Large intestine (tissue), 3 donors: Measurements from ENCODE around the gene EEFSEC. TPM values are rescaled to one million over a fixed set of nuclear protein-coding genes. Genes with fewer than 3 reads are reported as not detected.

Experiments
- DNase-seq, 2 donors: peaks; one replicate each; pipeline versions ENCODE4 v3.0.0 to v3.0.0-alpha.2; 2013
- H3K27ac ChIP-seq: one replicate; pipeline ENCODE4 v1.5.1; 2013; ENCODE audit warnings: low read length
- H3K27me3 ChIP-seq: 2 replicates; pipeline ENCODE4 v1.6.1; 2013; ENCODE audit warnings: low read length; ENCODE audit not compliant: control insufficient read depth, insufficient read depth
- H3K36me3 ChIP-seq: 2 replicates; pipeline ENCODE4 v1.6.1; 2013; ENCODE audit warnings: low read length; ENCODE audit not compliant: control insufficient read depth, insufficient read depth
- H3K4me1 ChIP-seq: one replicate; pipeline ENCODE4 v1.6.1; 2013; ENCODE audit warnings: low read length; ENCODE audit not compliant: control insufficient read depth, insufficient read depth
- H3K4me3 ChIP-seq: one replicate; pipeline ENCODE4 v1.5.1; 2013; ENCODE audit warnings: low read length
- H3K9me3 ChIP-seq: one replicate; pipeline ENCODE4 v1.6.1; 2013; ENCODE audit warnings: mild to moderate bottlenecking, low read depth, low read length, moderate library complexity; ENCODE audit not compliant: control insufficient read depth
- WGBS: methylation state at CpG from one replicate; pipeline ENCODE4 v1.1.5; 2013; ENCODE audit warnings: low lambda C conversion rate; ENCODE audit not compliant: insufficient coverage; 5-methylcytosine and 5-hydroxymethylcytosine counted together
- polyA plus RNA-seq: library from polyadenylated mRNA; unstranded; fragments of 120-200 nt; gene quantifications from one replicate; pipeline ENCODE4 v1.2.1, GENCODE V29; 2013

The EEFSEC gene
- polyA plus RNA-seq, 1 donor: 23.9 TPM

DNA sequence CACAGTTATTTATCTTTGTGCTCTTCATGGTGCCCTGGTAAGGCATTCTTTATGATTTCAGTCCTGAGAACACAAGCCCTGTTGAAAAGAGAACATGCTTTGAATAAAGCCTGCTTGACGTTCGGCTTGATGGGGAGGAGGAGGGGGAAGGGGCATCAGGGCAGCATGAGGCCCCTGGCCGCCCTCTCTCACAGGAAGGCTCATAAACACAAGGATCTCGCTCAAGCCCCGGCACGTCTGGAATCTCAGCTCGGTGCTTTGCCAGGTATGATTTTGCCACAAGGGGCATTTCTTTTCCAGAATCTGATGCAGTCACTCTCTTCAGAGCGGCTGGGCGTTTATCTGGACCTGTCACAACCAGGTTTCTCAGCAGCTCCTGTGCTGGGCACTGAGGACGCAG is 184.0 kb downstream of the EEFSEC start:
- Histone ChIP-seq H3K9me3 (no peaks in the 10 kb centered on the region), H3K4me3 (no peak overlapping the region), H3K27ac (no peak overlapping the region), H3K36me3 (peaks cover 15% of the 10 kb centered on the region), H3K4me1 (peaks cover 6% of the 10 kb centered on the region), H3K27me3 (no peaks in the 10 kb centered on the region)
- DNase-seq: no peak
- WGBS: 90% methylated on average over 2 of the region's 10 CpGs

DNA sequence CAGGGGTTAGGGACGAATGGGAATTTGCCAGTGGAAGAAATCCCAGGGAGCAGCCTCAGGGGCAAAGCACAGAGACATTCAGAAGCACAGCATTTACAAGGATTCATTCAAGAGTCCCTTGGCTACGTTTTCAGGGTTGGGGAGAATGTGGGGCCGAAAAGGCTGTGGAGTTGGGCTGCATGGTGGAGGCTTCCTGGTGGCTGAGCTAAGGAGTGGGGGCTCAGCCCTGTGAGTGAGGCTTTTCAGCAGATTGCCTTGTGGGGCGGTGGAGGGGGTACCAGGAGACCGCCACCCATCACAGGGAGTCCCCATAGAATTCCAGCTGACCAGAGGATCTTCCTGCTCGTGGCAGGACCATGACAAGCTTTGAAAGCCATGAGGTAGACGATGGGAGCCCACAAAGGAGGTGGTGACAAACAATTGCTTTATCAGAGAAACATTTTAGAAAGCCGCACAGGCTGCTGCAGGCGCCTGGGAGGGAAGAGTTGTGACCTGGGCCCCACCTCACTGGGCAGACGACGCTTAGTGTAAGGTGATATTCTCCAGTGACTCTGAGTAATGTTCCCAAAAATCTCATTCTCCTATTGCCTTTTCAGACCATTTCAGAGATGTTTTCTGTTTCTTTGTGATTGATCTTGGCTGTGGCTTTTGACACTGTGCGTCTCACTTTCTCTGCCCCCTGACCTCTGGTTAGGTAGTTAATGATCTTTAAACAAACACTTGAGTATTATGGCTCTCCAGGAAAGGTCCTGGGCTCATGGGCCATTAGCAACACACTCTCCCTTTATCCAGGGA is 185.5 kb downstream of the EEFSEC start:
- peaks cover 14% of the 10 kb centered on the region for H3K4me1 ChIP-seq
- no peaks in the 10 kb centered on the region for H3K27me3 ChIP-seq
- no peaks in the 10 kb centered on the region for H3K9me3 ChIP-seq
- H3K36me3 ChIP-seq: peaks cover 16% of the 10 kb centered on the region
- H3K27ac ChIP-seq: no peak overlapping the region
- H3K4me3 ChIP-seq: no peak overlapping the region
- DNase-seq: no peak
- WGBS: no CpG with 5 or more reads among the region's 12 CpGs

DNA sequence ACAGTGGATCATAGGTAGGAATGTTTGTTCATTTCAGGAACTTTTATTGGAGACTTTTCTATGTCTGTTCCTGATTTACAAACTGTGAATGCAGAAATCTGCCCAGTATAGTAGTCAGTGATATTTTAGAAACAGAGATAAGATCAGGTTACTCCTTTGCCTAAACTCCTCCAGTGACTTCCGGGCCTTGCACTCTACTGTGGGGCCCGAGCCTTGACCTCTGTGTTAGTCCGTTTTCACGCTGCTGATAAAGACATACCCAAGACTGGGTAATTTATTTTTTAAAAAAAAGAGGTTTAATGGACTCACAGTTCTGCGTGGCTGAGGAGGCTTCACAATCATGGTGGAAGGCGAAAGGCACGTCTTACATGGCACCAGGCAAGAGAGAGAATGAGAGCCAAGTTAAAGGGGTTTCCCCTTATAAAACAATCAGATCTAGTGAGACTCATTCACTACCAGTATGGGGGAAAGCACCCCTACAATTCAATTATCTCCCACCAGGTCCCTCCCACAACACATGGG is 186.3 kb downstream of the EEFSEC start:
- WGBS: no CpG with 5 or more reads among the region's 7 CpGs
- DNase-seq: no peak
- Histone ChIP-seq H3K4me3 (no peak overlapping the region), H3K36me3 (peaks cover 16% of the 10 kb centered on the region), H3K27ac (no peak overlapping the region), H3K9me3 (no peaks in the 10 kb centered on the region), H3K4me1 (peaks cover 23% of the 10 kb centered on the region), H3K27me3 (no peaks in the 10 kb centered on the region)

- Histone ChIP-seq H3K4me1 (peaks cover 30% of the 10 kb centered on the region), H3K27ac (no peak overlapping the region), H3K4me3 (no peak overlapping the region), H3K9me3 (no peaks in the 10 kb centered on the region), H3K27me3 (no peaks in the 10 kb centered on the region), H3K36me3 (peaks cover 16% of the 10 kb centered on the region)
- no peak for DNase-seq
- no CpG with 5 or more reads among the region's 2 CpGs for WGBS
Measured at GRCh38 chr3:128340198-128340903, 187.1 kb downstream of the EEFSEC start.

GRCh38 chr3:128340904-128341555 is 187.7 kb downstream of the EEFSEC start:
- Histone ChIP-seq H3K36me3 (peaks cover 16% of the 10 kb centered on the region), H3K27me3 (no peaks in the 10 kb centered on the region), H3K27ac (no peak overlapping the region), H3K4me1 (peaks cover 32% of the 10 kb centered on the region), H3K9me3 (no peaks in the 10 kb centered on the region), H3K4me3 (no peak overlapping the region)
- WGBS: no CpG with 5 or more reads among the region's 13 CpGs
- no peak for DNase-seq

- H3K4me3 ChIP-seq: no peak overlapping the region
- H3K27me3 ChIP-seq: no peaks in the 10 kb centered on the region
- no CpG with 5 or more reads among the region's 12 CpGs for WGBS
- H3K36me3 ChIP-seq: peaks cover 16% of the 10 kb centered on the region
- DNase-seq: no peak
- no peak overlapping the region for H3K27ac ChIP-seq
- no peaks in the 10 kb centered on the region for H3K9me3 ChIP-seq
- H3K4me1 ChIP-seq: peaks cover 32% of the 10 kb centered on the region
Measured at GRCh38 chr3:128341659-128342395, 188.5 kb downstream of the EEFSEC start.

- no peaks in the 10 kb centered on the region for H3K27me3 ChIP-seq
- peaks cover 16% of the 10 kb centered on the region for H3K36me3 ChIP-seq
- no peak overlapping the region for H3K4me3 ChIP-seq
- no peak for DNase-seq
- H3K9me3 ChIP-seq: no peaks in the 10 kb centered on the region
- peaks cover 32% of the 10 kb centered on the region for H3K4me1 ChIP-seq
- peak overlapping the region; percentile 76 for H3K27ac ChIP-seq
- no CpG with 5 or more reads among the region's 8 CpGs for WGBS
Measured at GRCh38 chr3:128342701-128343180, 189.5 kb downstream of the EEFSEC start.

DNA sequence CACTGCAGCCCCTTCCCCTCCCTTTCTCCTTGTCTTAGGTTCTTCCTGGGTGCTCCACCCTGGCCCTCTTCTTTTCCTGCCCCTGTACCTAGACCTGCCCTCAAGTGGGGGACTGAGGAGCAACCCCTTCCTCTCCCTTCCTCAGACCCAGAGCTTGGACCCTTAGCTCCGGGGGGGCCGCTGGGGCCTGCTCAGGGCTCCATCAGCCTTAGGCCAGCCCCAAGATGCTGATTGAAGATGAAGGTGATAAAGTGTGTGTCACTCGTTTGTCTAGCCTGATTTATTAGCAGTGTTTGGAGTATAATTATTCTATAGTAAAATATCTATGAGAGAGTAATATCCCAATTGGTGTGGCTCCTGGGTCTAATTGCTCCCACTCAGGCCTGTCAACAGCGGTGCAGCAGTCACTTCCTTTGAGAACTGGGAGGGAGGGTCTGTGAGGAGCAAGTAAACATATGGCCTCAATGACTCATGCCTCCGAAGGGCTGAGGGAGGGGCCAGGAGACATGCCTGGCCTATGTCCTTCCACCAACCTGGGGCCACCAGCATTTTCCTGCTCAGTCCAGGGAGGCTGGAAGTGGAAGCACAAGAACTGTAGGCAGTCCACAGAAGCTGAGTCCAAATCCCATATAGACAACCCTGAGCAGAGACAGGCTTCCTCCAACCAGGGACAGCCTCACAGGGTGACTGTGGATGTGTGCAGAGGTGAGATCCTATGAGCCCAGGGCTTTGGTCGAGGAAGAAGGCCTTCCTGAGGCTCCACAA is 190.2 kb downstream of the EEFSEC start:
- Histone ChIP-seq H3K9me3 (no peaks in the 10 kb centered on the region), H3K27ac (peak overlapping the region; percentile 76), H3K4me3 (no peak overlapping the region), H3K36me3 (peaks cover 16% of the 10 kb centered on the region), H3K4me1 (peaks cover 32% of the 10 kb centered on the region), H3K27me3 (no peaks in the 10 kb centered on the region)
- no CpG with 5 or more reads among the region's 6 CpGs for WGBS
- DNase-seq: peak; percentile 86 to 91

DNA sequence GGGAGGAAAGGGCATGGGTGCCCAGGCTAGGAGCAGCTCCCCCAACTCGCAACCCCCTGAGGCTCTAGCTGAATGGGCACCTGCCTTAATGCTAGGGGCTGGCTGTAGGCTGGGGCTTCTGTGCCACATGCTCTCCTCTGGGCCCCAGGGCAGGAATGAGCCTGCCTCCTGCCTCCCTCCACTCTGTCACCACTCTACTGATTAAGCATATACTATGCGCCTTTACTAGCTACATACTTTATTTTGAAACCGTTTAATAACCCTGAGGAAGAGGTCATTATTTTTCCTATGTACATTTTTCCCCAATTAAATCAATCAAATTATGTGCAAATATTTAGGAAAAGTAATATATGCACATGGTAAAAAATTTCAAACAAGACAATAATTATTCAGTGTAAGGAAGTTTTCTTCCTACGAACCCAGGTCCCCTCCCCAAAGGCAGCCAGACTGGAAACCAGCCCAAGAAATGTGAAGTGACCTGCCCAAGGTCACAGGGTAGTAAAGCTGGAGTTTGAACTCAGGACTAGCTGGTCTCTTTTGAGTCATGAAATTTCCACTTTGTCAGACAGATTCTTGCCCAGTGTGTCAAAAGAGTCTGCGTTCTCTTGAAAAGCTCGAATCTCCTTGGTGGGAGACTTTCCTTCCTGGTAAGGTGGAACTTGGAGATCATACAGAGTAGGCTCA is 190.9 kb downstream of the EEFSEC start:
- WGBS: 79% methylated on average over 2 of the region's 6 CpGs
- Histone ChIP-seq H3K4me1 (peaks cover 33% of the 10 kb centered on the region), H3K9me3 (no peaks in the 10 kb centered on the region), H3K27ac (peak overlapping the region; percentile 76), H3K27me3 (no peaks in the 10 kb centered on the region), H3K4me3 (no peak overlapping the region), H3K36me3 (peaks cover 16% of the 10 kb centered on the region)
- peak in 1 of 2 donors; percentile 63 for DNase-seq
